Body of pancreas (tissue), 4 donors: ENCODE results near the gene PCDHB7. TPM values are rescaled to one million over a fixed set of nuclear protein-coding genes. Genes with fewer than 3 reads are reported as not detected.
"Not testable (repeated sequence)": the region's sequence is repeated elsewhere in the genome, so short reads cannot be mapped to it uniquely, and the experiment has no call there.

Experiments used
- ATAC-seq: fragments of 150-250 bp; one replicate; pipeline ENCODE4 v1.9.1; 2016
- DNase-seq, 4 donors: peaks; one replicate each; pipeline ENCODE4 v3.0.0-alpha.2; 2019
- H3K27ac ChIP-seq, 4 donors: fragments of 200-600 bp; sonication (generic); 1 replicate in 3 of 4; 2 replicates in 1 of 4; pipeline versions ENCODE4 v1.5.1 to v1.6.1; 2016 to 2019; ENCODE audit warnings: mild to moderate bottlenecking in 1 of 4, mixed read lengths in 1 of 4, moderate library complexity in 1 of 4
- H3K27me3 ChIP-seq, 2 donors: fragments of 200-600 bp; sonication (generic); one replicate each; pipeline ENCODE4 v1.6.0; 2016; ENCODE audit warnings: mild to moderate bottlenecking in 1 of 2
- H3K36me3 ChIP-seq, 2 donors: fragments of 200-600 bp; sonication (generic); replicated peaks in 1 of 2; 2 replicates each; pipeline ENCODE4 v1.5.1; 2016; ENCODE audit warnings: low read depth in 2 of 2; ENCODE audit not compliant: insufficient read depth in 1 of 2
- H3K4me1 ChIP-seq: fragments of 200-600 bp; sonication (generic); one replicate; pipeline ENCODE4 v1.6.0; 2016
- H3K4me3 ChIP-seq, 2 donors: fragments of 200-600 bp; sonication (generic); 1 replicate in 1 of 2; 2 replicates in 1 of 2; pipeline ENCODE4 v1.5.1; 2016 to 2019
- H3K9me3 ChIP-seq, 3 donors: fragments of 200-600 bp; sonication (generic); 1 replicate in 2 of 3; 2 replicates in 1 of 3; pipeline ENCODE4 v1.5.1; 2016
- CTCF ChIP-seq, 7 experiments: fragments of 450-650 bp in 4 of 7; fragments of 200-600 bp in 3 of 7; sonication (generic) in 3 of 7; IDR thresholded peaks; one replicate each; pipeline ENCODE4 v1.5.1; 2016 to 2019; ENCODE audit warnings: antibody characterized with exemption in 7 of 7
- POLR2A ChIP-seq, 3 donors: fragments of 450-650 bp; IDR thresholded peaks; one replicate each; pipeline ENCODE4 v1.6.1; 2016; ENCODE audit warnings: antibody characterized with exemption in 3 of 3, mild to moderate bottlenecking in 2 of 3
- WGBS, 2 donors: methylation state at CpG; one replicate each; pipeline ENCODE4 v1.1.5; 2017; 5-methylcytosine and 5-hydroxymethylcytosine counted together
- intact Hi-C: fragments of 100-400 bp; cut with DNase I; formaldehyde crosslinking; loops from one replicate; pipeline ENCODE4 v1.15.1; 2023
- total RNA-seq, 2 donors: library from RNA; depleted of rRNA; stranded (reverse); fragments of >200 nt; gene quantifications; one replicate each; pipeline ENCODE4 v1.1.0, GENCODE V29; 2016

PCDHB7 gene
- total RNA-seq, 2 donors from 2014 or later, result 0.52 TPM; not detected in 1

GRCh38 chr5:141150993-141151325 is 21.5 kb upstream of the PCDHB7 start:
- intact Hi-C loops, result no loop called here
- no peak overlapping the region for H3K4me3 ChIP-seq
- ATAC-seq (no peak), DNase-seq (no peak)
- H3K9me3 ChIP-seq, result peaks cover 0 to 31% (median 4%) of the 10 kb centered on the region in 3 donors
- TF ChIP-seq POLR2A (IDR thresholded peaks at IDR 0.05), result no peak
- TF ChIP-seq CTCF (IDR thresholded peaks at IDR 0.05), result no peak
- no peaks in the 10 kb centered on the region for H3K36me3 ChIP-seq
- WGBS, 2 donors, result 22 to 47% methylated on average over 13 of the region's 13 CpGs
- H3K27me3 ChIP-seq, result no peaks in the 10 kb centered on the region
- no peak overlapping the region for H3K27ac ChIP-seq
- H3K4me1 ChIP-seq, result no peaks in the 10 kb centered on the region

GRCh38 chr5:141151632-141152031 is 20.8 kb upstream of the PCDHB7 start:
- H3K4me3 ChIP-seq, H3K27ac ChIP-seq, intact Hi-C loops, H3K27me3 ChIP-seq, H3K4me1 ChIP-seq, ATAC-seq, DNase-seq, H3K36me3 ChIP-seq: not testable (repeated sequence)
- 18 to 39% methylated on average over 22 to 36 of the region's 41 CpGs for WGBS, 2 donors
- H3K9me3 ChIP-seq, result peaks cover 0 to 38% (median 2%) of the 10 kb centered on the region in 3 donors

- WGBS, 2 donors, result 17 to 27% methylated on average over 3 to 36 of the region's 36 CpGs
- H3K27ac ChIP-seq, result not testable (repeated sequence)
- H3K9me3 ChIP-seq, result peaks cover 0 to 42% (median 2%) of the 10 kb centered on the region in 3 donors
Observed at GRCh38 chr5:141152096-141152495, 20.3 kb upstream of the PCDHB7 start.

GRCh38 chr5:141155540-141156374 is 16.7 kb upstream of the PCDHB7 start:
- TF ChIP-seq CTCF (IDR thresholded peaks at IDR 0.05) (no peak), POLR2A (IDR thresholded peaks at IDR 0.05) (no peak)
- no peaks in the 10 kb centered on the region for H3K4me1 ChIP-seq
- H3K4me3 ChIP-seq, result no peak overlapping the region
- intact Hi-C loops, result no loop called here
- no peaks in the 10 kb centered on the region for H3K27me3 ChIP-seq
- no peak overlapping the region for H3K27ac ChIP-seq
- H3K9me3 ChIP-seq, result peaks cover 0 to 41% (median 1%) of the 10 kb centered on the region in 3 donors
- H3K36me3 ChIP-seq, result no peaks in the 10 kb centered on the region
- no peak for ATAC-seq
- WGBS, 2 donors, result 18 to 39% methylated on average over 21 of the region's 21 CpGs
- no peak for DNase-seq

More at GRCh38 chr5:141152096-141152495, 20.3 kb upstream of the PCDHB7 start:
- H3K4me3 ChIP-seq, ATAC-seq, H3K27me3 ChIP-seq, intact Hi-C loops, H3K4me1 ChIP-seq, H3K36me3 ChIP-seq, DNase-seq: not testable (repeated sequence)

- DNase-seq, H3K27ac ChIP-seq, intact Hi-C loops, H3K4me1 ChIP-seq, ATAC-seq, H3K4me3 ChIP-seq, H3K27me3 ChIP-seq, H3K36me3 ChIP-seq: not testable (repeated sequence)
- peaks cover 0 to 25% (median 0%) of the 10 kb centered on the region in 3 donors for H3K9me3 ChIP-seq
- WGBS, 2 donors, result 29% methylated on average over 4 to 32 of the region's 38 CpGs
Observed at GRCh38 chr5:141157356-141157755, 15.1 kb upstream of the PCDHB7 start.

GRCh38 chr5:141157901-141158300 is 14.5 kb upstream of the PCDHB7 start:
- DNase-seq, intact Hi-C loops, H3K27me3 ChIP-seq, ATAC-seq, H3K4me1 ChIP-seq, H3K4me3 ChIP-seq, H3K27ac ChIP-seq, H3K36me3 ChIP-seq: not testable (repeated sequence)
- WGBS, 2 donors, result 21 to 73% methylated on average over 3 to 22 of the region's 28 CpGs
- H3K9me3 ChIP-seq, result peaks cover 0 to 24% (median 0%) of the 10 kb centered on the region in 3 donors

- DNase-seq, H3K4me3 ChIP-seq, intact Hi-C loops, H3K27me3 ChIP-seq, ATAC-seq, H3K4me1 ChIP-seq, H3K27ac ChIP-seq, H3K36me3 ChIP-seq: not testable (repeated sequence)
- 30 to 42% methylated on average over 45 to 79 of the region's 79 CpGs for WGBS, 2 donors
- H3K9me3 ChIP-seq, result peaks cover 0 to 48% (median 10%) of the 10 kb centered on the region in 3 donors
Observed at GRCh38 chr5:141174291-141175104, 2.1 kb downstream of the PCDHB7 start.
